ENCODE results near the gene COL5A1. TPM values are rescaled to one million over a fixed set of nuclear protein-coding genes. Genes with fewer than 3 reads are reported as not detected.

Gene COL5A1
- total and polyA plus RNA-seq, 4 donors, result 12.2 to 169 (median 65.4) TPM

GRCh38 chr9:134611046-134611445, 30.6 kb upstream of the COL5A1 start:
- no peak for TF ChIP-seq CTCF (IDR thresholded peaks at IDR 0.05; ENCODE audit: control extremely low read depth, extremely low read depth)
- Histone ChIP-seq H3K9me3 (ENCODE audit: control insufficient read depth in 4 of 4, insufficient read depth in 3 of 4, low read length in 3 of 4) (peaks cover 0 to 4% (median under 1%) of the 10 kb centered on the region in 4 donors), H3K4me1 (ENCODE audit: control insufficient read depth in 5 of 5, insufficient read depth in 5 of 5, low read length in 5 of 5) (no peaks in the 10 kb centered on the region), H3K36me3 (ENCODE audit: control insufficient read depth in 4 of 4, insufficient read depth in 4 of 4, low read length in 4 of 4) (no peaks in the 10 kb centered on the region), H3K27ac (ENCODE audit: low read depth in 1 of 2, low read length in 1 of 2) (no peak overlapping the region), H3K9ac (ENCODE audit: insufficient read depth in 1 of 2, low read length in 2 of 2) (no peak overlapping the region), H3K27me3 (ENCODE audit: control insufficient read depth in 3 of 3, insufficient read depth in 3 of 3, low read length in 2 of 3) (no peaks in the 10 kb centered on the region), H3K4me3 (no peak overlapping the region)
- WGBS, 2 donors, result 82 to 92% methylated on average over 4 of the region's 4 CpGs
- DNase-seq (peak in 1 of 3 donors; percentile 4), ATAC-seq (ENCODE audit: insufficient read depth, low FRiP score) (no peak)

GRCh38 chr9:134612309-134612708, 29.3 kb upstream of the COL5A1 start:
- Histone ChIP-seq H3K9me3 (ENCODE audit: control insufficient read depth in 4 of 4, insufficient read depth in 3 of 4, low read length in 3 of 4) (peaks cover 0 to 4% (median under 1%) of the 10 kb centered on the region in 4 donors), H3K4me3 (no peak overlapping the region), H3K27ac (ENCODE audit: low read depth in 1 of 2, low read length in 1 of 2) (no peak overlapping the region), H3K9ac (ENCODE audit: insufficient read depth in 1 of 2, low read length in 2 of 2) (no peak overlapping the region), H3K36me3 (ENCODE audit: control insufficient read depth in 4 of 4, insufficient read depth in 4 of 4, low read length in 4 of 4) (no peaks in the 10 kb centered on the region), H3K4me1 (ENCODE audit: control insufficient read depth in 5 of 5, insufficient read depth in 5 of 5, low read length in 5 of 5) (no peaks in the 10 kb centered on the region), H3K27me3 (ENCODE audit: control insufficient read depth in 3 of 3, insufficient read depth in 3 of 3, low read length in 2 of 3) (no peaks in the 10 kb centered on the region)
- TF ChIP-seq CTCF (IDR thresholded peaks at IDR 0.05; ENCODE audit: control extremely low read depth, extremely low read depth), result no peak
- DNase-seq (no peak), ATAC-seq (ENCODE audit: insufficient read depth, low FRiP score) (no peak)
- WGBS, 2 donors, result 97 to 98% methylated on average over 1 of the region's 1 CpG

- 47 to 64% methylated on average over 1 of the region's 1 CpG for WGBS, 2 donors
Observed at GRCh38 chr9:134612715-134613114, 28.9 kb upstream of the COL5A1 start.

More at GRCh38 chr9:134612715-134613114, 28.9 kb upstream of the COL5A1 start:
- ATAC-seq (ENCODE audit: insufficient read depth, low FRiP score) (no peak), DNase-seq (no peak)
- no peak overlapping the region for H3K9ac ChIP-seq (ENCODE audit: insufficient read depth in 1 of 2, low read length in 2 of 2)
- H3K4me1 ChIP-seq (ENCODE audit: control insufficient read depth in 5 of 5, insufficient read depth in 5 of 5, low read length in 5 of 5), result peaks cover 0 to 2% (median 0%) of the 10 kb centered on the region in 5 donors
- no peaks in the 10 kb centered on the region for H3K27me3 ChIP-seq (ENCODE audit: control insufficient read depth in 3 of 3, insufficient read depth in 3 of 3, low read length in 2 of 3)
- H3K36me3 ChIP-seq (ENCODE audit: control insufficient read depth in 4 of 4, insufficient read depth in 4 of 4, low read length in 4 of 4), result no peaks in the 10 kb centered on the region
- H3K4me3 ChIP-seq, result no peak overlapping the region
- no peak overlapping the region for H3K27ac ChIP-seq (ENCODE audit: low read depth in 1 of 2, low read length in 1 of 2)
- peaks cover 0 to 4% (median under 1%) of the 10 kb centered on the region in 4 donors for H3K9me3 ChIP-seq (ENCODE audit: control insufficient read depth in 4 of 4, insufficient read depth in 3 of 4, low read length in 3 of 4)
- TF ChIP-seq CTCF (IDR thresholded peaks at IDR 0.05; ENCODE audit: control extremely low read depth, extremely low read depth), result no peak

Data from lung (tissue), 12 donors.